ENCODE results near the gene SH3GL1.

DNA sequence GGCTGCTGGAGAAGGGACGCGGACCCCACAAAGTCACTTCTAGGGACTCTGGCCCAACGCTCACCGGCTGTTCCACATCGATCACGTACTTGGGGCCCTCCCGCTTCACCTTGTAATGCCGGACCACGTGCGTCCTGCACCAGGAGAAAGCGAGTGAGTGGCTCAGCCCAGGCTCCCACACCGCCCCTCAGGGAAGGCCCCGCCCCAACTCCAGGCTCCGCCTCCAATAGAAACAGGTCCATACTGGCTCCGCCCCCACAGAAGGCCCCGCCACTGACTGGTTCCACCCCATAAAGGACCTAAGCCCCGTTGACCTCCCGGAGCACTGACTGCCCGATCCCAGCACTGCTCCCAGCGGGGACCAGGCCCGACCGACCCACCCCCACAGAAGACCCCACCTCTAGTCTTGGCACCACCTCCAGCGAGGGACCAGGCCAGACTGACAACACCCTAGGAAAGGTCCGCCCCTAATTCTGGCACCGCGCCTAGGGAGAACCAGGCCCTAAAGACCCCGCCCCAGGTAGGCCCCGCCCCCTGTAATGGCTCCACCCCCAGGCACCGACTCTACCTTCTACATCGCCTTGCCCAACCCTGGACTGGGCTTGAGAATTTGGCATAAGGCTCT lies 73.0 kb downstream of the SH3GL1 start:
- TF ChIP-seq, protein P1, sequence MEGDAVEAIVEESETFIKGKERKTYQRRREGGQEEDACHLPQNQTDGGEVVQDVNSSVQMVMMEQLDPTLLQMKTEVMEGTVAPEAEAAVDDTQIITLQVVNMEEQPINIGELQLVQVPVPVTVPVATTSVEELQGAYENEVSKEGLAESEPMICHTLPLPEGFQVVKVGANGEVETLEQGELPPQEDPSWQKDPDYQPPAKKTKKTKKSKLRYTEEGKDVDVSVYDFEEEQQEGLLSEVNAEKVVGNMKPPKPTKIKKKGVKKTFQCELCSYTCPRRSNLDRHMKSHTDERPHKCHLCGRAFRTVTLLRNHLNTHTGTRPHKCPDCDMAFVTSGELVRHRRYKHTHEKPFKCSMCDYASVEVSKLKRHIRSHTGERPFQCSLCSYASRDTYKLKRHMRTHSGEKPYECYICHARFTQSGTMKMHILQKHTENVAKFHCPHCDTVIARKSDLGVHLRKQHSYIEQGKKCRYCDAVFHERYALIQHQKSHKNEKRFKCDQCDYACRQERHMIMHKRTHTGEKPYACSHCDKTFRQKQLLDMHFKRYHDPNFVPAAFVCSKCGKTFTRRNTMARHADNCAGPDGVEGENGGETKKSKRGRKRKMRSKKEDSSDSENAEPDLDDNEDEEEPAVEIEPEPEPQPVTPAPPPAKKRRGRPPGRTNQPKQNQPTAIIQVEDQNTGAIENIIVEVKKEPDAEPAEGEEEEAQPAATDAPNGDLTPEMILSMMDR (IDR thresholded peaks at IDR 0.05): no peak
- TF ChIP-seq POLR2A (IDR thresholded peaks at IDR 0.05): no peak
- TF ChIP-seq POLR2AphosphoS5 (IDR thresholded peaks at IDR 0.05): no peak

All from prostate gland (tissue), 2 donors.